H1 (cell line): ENCODE data around the gene ARID5B. TPM values are rescaled to one million over a fixed set of nuclear protein-coding genes. Genes with fewer than 3 reads are reported as not detected.

Experiments
- CBX5 ChIP-seq: fragments of 300-800, 300-1000 bp; sonication (generic); IDR thresholded peaks from 2 replicates; pipeline ENCODE4 v1.7.1; 2016; ENCODE audit warnings: antibody characterized with exemption, low read length, low read depth
- CEBPB ChIP-seq: IDR thresholded peaks from 2 replicates; pipeline ENCODE4 v1.6.1; 2012; ENCODE audit warnings: low read depth, low read length
- CTBP2 ChIP-seq: IDR thresholded peaks from 2 replicates; pipeline ENCODE4 v1.7.0; 2011; ENCODE audit warnings: borderline replicate concordance, mild to moderate bottlenecking, moderate library complexity, mixed read lengths, low read length; ENCODE audit not compliant: insufficient read depth, insufficient read length
- EP300 ChIP-seq, 2 experiments: IDR thresholded peaks; 1 replicate in 1 of 2; 2 replicates in 1 of 2; pipeline ENCODE4 v1.6.1; 2011 to 2012; ENCODE audit warnings: low read depth in 2 of 2, low read length in 2 of 2, mild to moderate bottlenecking in 2 of 2, borderline replicate concordance in 1 of 2, inconsistent platforms in 1 of 2, moderate library complexity in 1 of 2
- PHF8 ChIP-seq: fragments of 200-600 bp; sonication (generic); conservative IDR thresholded peaks from 2 replicates; pipeline ENCODE4 v1.7.1; 2012; ENCODE audit warnings: low read depth, mild to moderate bottlenecking, inconsistent platforms, low read length, moderate library complexity
- polyA plus RNA-seq, 7 experiments: library from polyadenylated mRNA; depleted of rRNA in 3 of 7; stranded (reverse) in 5 of 7; unstranded in 2 of 7; fragments of >200 nt in 5 of 7; fragments of 200-250 nt in 2 of 7; gene quantifications; 1 replicate in 5 of 7; 2 replicates in 1 of 7; 4 replicates in 1 of 7; pipeline versions ENCODE4 v1.2.1 to v1.2.3, GENCODE V29; 2011 to 2013; ENCODE audit warnings: missing spikeins in 2 of 7, mixed read lengths in 2 of 7
- total RNA-seq: library from RNA; stranded (reverse); fragmentation: NEBNext Ultra II Directional; extraction: Animal tissue kit (Norgen Biotek cat#: 25700); gene quantifications from 2 replicates; pipeline ENCODE4 v1.2.1, GENCODE V29; 2021
- TF ChIP-seq, protein P1 (sequence below): IDR thresholded peaks from 2 replicates; pipeline ENCODE4 v1.6.1; 2012; ENCODE audit warnings: inconsistent platforms

Gene ARID5B
- total and polyA plus RNA-seq, 2 of the 8 experiments (the other 6 are each of a cell fraction or from before 2014, with no cell fraction given), result 0.21 to 1.1 TPM

DNA sequence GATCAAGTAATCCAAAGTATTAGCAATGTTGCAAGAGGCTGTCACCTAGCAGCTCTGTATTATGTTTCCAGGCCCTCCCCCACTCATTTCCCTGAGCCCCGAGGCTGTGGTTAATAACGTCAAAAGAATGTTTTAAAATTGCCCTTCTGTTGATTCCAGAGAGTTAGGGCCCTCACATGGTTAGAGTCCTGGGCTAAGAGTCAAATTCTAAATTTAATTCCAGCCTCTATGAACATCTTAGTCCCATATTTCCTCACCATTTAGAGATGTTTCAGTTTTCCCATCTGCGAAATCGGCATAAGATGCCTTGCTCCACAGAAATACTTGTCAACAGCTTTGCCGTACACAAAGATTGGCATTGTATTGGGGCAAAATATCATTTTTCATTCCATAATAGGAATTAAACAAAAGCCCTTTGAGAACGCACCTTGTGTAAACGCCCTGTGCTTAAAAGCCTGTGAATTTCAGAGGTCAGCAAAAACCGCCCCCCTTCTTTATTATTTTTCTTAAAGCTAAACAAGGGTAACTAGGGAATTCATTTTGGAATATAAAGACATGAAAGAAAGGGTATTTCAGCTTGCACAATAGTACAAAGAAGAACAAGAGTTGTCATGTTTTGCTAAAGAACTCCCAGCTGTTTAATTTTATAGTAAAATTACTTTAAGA, 135.8 kb downstream of the ARID5B start (continued):
- TF ChIP-seq CBX5 (no peak), EP300 (IDR thresholded peaks at IDR 0.05; ENCODE audit: borderline replicate concordance in 1 of 2, low read depth in 2 of 2, low read length in 2 of 2) (no peak), CTBP2 (no peak), CEBPB (no peak), PHF8 (no peak)
- TF ChIP-seq, protein P1, sequence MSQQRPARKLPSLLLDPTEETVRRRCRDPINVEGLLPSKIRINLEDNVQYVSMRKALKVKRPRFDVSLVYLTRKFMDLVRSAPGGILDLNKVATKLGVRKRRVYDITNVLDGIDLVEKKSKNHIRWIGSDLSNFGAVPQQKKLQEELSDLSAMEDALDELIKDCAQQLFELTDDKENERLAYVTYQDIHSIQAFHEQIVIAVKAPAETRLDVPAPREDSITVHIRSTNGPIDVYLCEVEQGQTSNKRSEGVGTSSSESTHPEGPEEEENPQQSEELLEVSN, result no peak
